HepG2 (cell line): ENCODE measurements around the gene TSC22D1. TPM values are rescaled to one million over a fixed set of nuclear protein-coding genes. Genes with fewer than 3 reads are reported as not detected.
A peak's percentile ranks its signal among the peaks of the same experiment; 100 is the strongest.

Source experiments
- CENPT ChIP-seq: sonication (generic); formaldehyde crosslinking; IDR thresholded peaks from 2 replicates; pipeline ENCODE4 v1.8.0; 2022; ENCODE audit warnings: low read depth, mild to moderate bottlenecking, moderate library complexity, missing genetic modification reagents
- MED1 ChIP-seq: sonication (generic); formaldehyde crosslinking; IDR thresholded peaks from 2 replicates; pipeline ENCODE4 v1.4.0; 2020; ENCODE audit warnings: missing genetic modification reagents
- MED13 ChIP-seq: sonication (generic); formaldehyde crosslinking; IDR thresholded peaks from 2 replicates; pipeline ENCODE4 v1.5.0; 2020; ENCODE audit warnings: missing genetic modification reagents
- NFKB2 ChIP-seq: sonication (generic); formaldehyde crosslinking; IDR thresholded peaks from 2 replicates; pipeline ENCODE4 v1.4.0; 2020; ENCODE audit warnings: missing genetic modification reagents, borderline replicate concordance
- RARG ChIP-seq: sonication (generic); formaldehyde crosslinking; IDR thresholded peaks from 2 replicates; pipeline ENCODE4 v1.4.0; 2020; ENCODE audit warnings: low read depth, mild to moderate bottlenecking, missing genetic modification reagents
- RCOR2 ChIP-seq: IDR thresholded peaks from 2 replicates; pipeline ENCODE4 v1.6.1; 2016; ENCODE audit warnings: missing biosample characterization, missing genetic modification reagents
- SIN3B ChIP-seq: fragments of 150-350 bp; IDR thresholded peaks from 2 replicates; pipeline ENCODE4 v1.6.1; 2014; ENCODE audit warnings: low read length
- ZBTB20 ChIP-seq: sonication (generic); formaldehyde crosslinking; IDR thresholded peaks from 2 replicates; pipeline ENCODE4 v1.8.1; 2023; ENCODE audit warnings: missing genetic modification reagents, low read depth, mild to moderate bottlenecking, borderline replicate concordance
- ZFY ChIP-seq: sonication (generic); formaldehyde crosslinking; IDR thresholded peaks from 2 replicates; pipeline ENCODE4 v1.4.0; 2020; ENCODE audit warnings: missing genetic modification reagents
- ZNF296 ChIP-seq: sonication (generic); formaldehyde crosslinking; conservative IDR thresholded peaks from 2 replicates; pipeline ENCODE4 v1.5.0; 2020; ENCODE audit warnings: mild to moderate bottlenecking, missing genetic modification reagents
- ZNF460 ChIP-seq: sonication (generic); formaldehyde crosslinking; IDR thresholded peaks from 2 replicates; pipeline ENCODE4 v1.5.1; 2020; ENCODE audit warnings: missing genetic modification reagents, mild to moderate bottlenecking, borderline replicate concordance
- ZNF609 ChIP-seq: sonication (generic); formaldehyde crosslinking; IDR thresholded peaks from 2 replicates; pipeline ENCODE4 v1.4.0; 2020; ENCODE audit warnings: mild to moderate bottlenecking, missing genetic modification reagents, borderline replicate concordance
- ZNF674 ChIP-seq: sonication (generic); formaldehyde crosslinking; IDR thresholded peaks from 2 replicates; pipeline ENCODE4 v1.5.0; 2020; ENCODE audit warnings: low read depth, mild to moderate bottlenecking, missing genetic modification reagents
- ZNF839 ChIP-seq: sonication (generic); formaldehyde crosslinking; IDR thresholded peaks from 2 replicates; pipeline ENCODE4 v1.4.0; 2020; ENCODE audit warnings: missing genetic modification reagents, mild to moderate bottlenecking, borderline replicate concordance
- polyA plus RNA-seq, 8 experiments: library from polyadenylated mRNA; depleted of rRNA in 3 of 8; stranded (reverse) in 7 of 8; unstranded in 1 of 8; fragments of >200 nt; fragmentation: Illumina TruSeq in 4 of 8; extraction: Trizol in 4 of 8; gene quantifications; 2 replicates each; pipeline versions ENCODE4 v1.2.1 to v1.2.3, GENCODE V29; 2011 to 2016; ENCODE audit warnings: low read depth in 4 of 8, missing spikeins in 1 of 8, mixed read lengths in 1 of 8; ENCODE audit not compliant: insufficient read depth in 1 of 8
- total RNA-seq, 5 experiments: library from RNA; depleted of rRNA; stranded (reverse); fragments of >200 nt; fragmentation: Illumina TruSeq; extraction: Trizol; gene quantifications; 2 replicates each; pipeline ENCODE4 v1.2.3, GENCODE V29; 2016; ENCODE audit warnings: low read depth in 1 of 5
- TF ChIP-seq, protein P1 (sequence below): sonication (generic); formaldehyde crosslinking; IDR thresholded peaks from 2 replicates; pipeline ENCODE4 v1.5.0; 2020; ENCODE audit warnings: missing genetic modification reagents
- TF ChIP-seq, protein P2 (sequence below): sonication (generic); formaldehyde crosslinking; IDR thresholded peaks from 2 replicates; pipeline ENCODE4 v1.8.0; 2022; ENCODE audit warnings: missing genetic modification reagents, mild to moderate bottlenecking, borderline replicate concordance
- TF ChIP-seq, protein P3 (sequence below): sonication (generic); formaldehyde crosslinking; IDR thresholded peaks from 2 replicates; pipeline ENCODE4 v1.5.1; 2020; ENCODE audit warnings: missing genetic modification reagents, mild to moderate bottlenecking, borderline replicate concordance
- TF ChIP-seq, protein P4 (sequence below): sonication (generic); formaldehyde crosslinking; IDR thresholded peaks from 2 replicates; pipeline ENCODE4 v1.8.1; 2023; ENCODE audit warnings: mild to moderate bottlenecking, missing genetic modification reagents
- TF ChIP-seq, protein P5 (sequence below): IDR thresholded peaks from 2 replicates; pipeline ENCODE4 v1.6.1; 2018; ENCODE audit warnings: missing genetic modification reagents, mild to moderate bottlenecking, missing compliant biosample characterization

Gene TSC22D1
- total and polyA plus RNA-seq, 2 of the 13 experiments (the other 11 are each of a cell fraction or from before 2014, with no cell fraction given) = 18.4 to 35.7 TPM

DNA sequence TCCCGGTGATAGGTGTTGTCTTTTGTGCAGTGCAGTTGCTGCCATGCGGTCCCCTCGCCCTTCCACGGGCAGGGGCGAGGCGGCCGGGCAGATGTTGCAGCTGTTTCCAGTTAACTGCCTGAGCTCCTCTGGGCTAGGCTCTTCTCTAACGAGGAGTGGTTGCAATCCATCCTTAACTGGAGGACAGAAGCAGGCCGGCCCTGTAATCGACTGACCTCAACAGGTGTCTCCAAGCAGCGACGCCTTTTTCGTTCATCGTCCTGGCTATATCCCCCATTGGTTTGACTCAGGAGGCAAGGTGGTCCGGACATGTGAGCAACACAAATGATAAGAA lies 1.9 kb upstream of the TSC22D1 start (continued):
- no peak for TF ChIP-seq ZNF609 (CRISPR knock-in tag)
- TF ChIP-seq, protein P1, sequence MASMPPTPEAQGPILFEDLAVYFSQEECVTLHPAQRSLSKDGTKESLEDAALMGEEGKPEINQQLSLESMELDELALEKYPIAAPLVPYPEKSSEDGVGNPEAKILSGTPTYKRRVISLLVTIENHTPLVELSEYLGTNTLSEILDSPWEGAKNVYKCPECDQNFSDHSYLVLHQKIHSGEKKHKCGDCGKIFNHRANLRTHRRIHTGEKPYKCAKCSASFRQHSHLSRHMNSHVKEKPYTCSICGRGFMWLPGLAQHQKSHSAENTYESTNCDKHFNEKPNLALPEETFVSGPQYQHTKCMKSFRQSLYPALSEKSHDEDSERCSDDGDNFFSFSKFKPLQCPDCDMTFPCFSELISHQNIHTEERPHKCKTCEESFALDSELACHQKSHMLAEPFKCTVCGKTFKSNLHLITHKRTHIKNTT (CRISPR knock-in tag) = no peak
- TF ChIP-seq, protein P2, sequence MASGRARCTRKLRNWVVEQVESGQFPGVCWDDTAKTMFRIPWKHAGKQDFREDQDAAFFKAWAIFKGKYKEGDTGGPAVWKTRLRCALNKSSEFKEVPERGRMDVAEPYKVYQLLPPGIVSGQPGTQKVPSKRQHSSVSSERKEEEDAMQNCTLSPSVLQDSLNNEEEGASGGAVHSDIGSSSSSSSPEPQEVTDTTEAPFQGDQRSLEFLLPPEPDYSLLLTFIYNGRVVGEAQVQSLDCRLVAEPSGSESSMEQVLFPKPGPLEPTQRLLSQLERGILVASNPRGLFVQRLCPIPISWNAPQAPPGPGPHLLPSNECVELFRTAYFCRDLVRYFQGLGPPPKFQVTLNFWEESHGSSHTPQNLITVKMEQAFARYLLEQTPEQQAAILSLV (CRISPR knock-in tag) = no peak
- no peak for TF ChIP-seq ZFY (CRISPR knock-in tag)
- TF ChIP-seq NFKB2 = 0 out of 2 replicates have a peak, but pooled peaks have one; percentile 45
- TF ChIP-seq, protein P3, sequence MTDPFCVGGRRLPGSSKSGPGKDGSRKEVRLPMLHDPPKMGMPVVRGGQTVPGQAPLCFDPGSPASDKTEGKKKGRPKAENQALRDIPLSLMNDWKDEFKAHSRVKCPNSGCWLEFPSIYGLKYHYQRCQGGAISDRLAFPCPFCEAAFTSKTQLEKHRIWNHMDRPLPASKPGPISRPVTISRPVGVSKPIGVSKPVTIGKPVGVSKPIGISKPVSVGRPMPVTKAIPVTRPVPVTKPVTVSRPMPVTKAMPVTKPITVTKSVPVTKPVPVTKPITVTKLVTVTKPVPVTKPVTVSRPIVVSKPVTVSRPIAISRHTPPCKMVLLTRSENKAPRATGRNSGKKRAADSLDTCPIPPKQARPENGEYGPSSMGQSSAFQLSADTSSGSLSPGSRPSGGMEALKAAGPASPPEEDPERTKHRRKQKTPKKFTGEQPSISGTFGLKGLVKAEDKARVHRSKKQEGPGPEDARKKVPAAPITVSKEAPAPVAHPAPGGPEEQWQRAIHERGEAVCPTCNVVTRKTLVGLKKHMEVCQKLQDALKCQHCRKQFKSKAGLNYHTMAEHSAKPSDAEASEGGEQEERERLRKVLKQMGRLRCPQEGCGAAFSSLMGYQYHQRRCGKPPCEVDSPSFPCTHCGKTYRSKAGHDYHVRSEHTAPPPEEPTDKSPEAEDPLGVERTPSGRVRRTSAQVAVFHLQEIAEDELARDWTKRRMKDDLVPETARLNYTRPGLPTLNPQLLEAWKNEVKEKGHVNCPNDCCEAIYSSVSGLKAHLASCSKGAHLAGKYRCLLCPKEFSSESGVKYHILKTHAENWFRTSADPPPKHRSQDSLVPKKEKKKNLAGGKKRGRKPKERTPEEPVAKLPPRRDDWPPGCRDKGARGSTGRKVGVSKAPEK = no peak
- TF ChIP-seq, protein P4, sequence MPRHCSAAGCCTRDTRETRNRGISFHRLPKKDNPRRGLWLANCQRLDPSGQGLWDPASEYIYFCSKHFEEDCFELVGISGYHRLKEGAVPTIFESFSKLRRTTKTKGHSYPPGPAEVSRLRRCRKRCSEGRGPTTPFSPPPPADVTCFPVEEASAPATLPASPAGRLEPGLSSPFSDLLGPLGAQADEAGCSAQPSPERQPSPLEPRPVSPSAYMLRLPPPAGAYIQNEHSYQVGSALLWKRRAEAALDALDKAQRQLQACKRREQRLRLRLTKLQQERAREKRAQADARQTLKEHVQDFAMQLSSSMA (CRISPR knock-in tag) = no peak
- TF ChIP-seq, protein P5, sequence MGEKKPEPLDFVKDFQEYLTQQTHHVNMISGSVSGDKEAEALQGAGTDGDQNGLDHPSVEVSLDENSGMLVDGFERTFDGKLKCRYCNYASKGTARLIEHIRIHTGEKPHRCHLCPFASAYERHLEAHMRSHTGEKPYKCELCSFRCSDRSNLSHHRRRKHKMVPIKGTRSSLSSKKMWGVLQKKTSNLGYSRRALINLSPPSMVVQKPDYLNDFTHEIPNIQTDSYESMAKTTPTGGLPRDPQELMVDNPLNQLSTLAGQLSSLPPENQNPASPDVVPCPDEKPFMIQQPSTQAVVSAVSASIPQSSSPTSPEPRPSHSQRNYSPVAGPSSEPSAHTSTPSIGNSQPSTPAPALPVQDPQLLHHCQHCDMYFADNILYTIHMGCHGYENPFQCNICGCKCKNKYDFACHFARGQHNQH (CRISPR knock-in tag) = 0 out of 2 replicates have a peak, but pooled peaks have one; percentile 2
- no peak for TF ChIP-seq MED13
- TF ChIP-seq ZNF460 = no peak
- TF ChIP-seq MED1 = no peak
- TF ChIP-seq RCOR2 (CRISPR knock-in tag) = no peak
- TF ChIP-seq SIN3B = no peak
- no peak for TF ChIP-seq CENPT (CRISPR knock-in tag)
- no peak for TF ChIP-seq ZNF839 (CRISPR knock-in tag)
- no peak for TF ChIP-seq ZNF296
- no peak for TF ChIP-seq ZNF674
- TF ChIP-seq RARG (CRISPR knock-in tag) = no peak
- TF ChIP-seq ZBTB20 = no peak
